ENCODE measurements around the gene NKRF.
A peak's percentile ranks its signal among the peaks of the same experiment; 100 is the strongest.

The NKRF gene

GRCh38 chrX:119607018-119607389, 780 bp upstream of the NKRF start:
- DNase-seq: no peak

GRCh38 chrX:119605464-119606279, 552 bp downstream of the NKRF start:
- DNase-seq: peak in 1 of 2 experiments; percentile 24

- no peak for DNase-seq
Observed at GRCh38 chrX:119604766-119605463, 1.3 kb downstream of the NKRF start.

GRCh38 chrX:119602701-119603255, 3.4 kb downstream of the NKRF start:
- no peak for DNase-seq

- DNase-seq: no peak
Observed at GRCh38 chrX:119589810-119590209, 16.4 kb downstream of the NKRF start.

GRCh38 chrX:119583431-119584059, 22.7 kb downstream of the NKRF start:
- DNase-seq: no peak

- no peak for DNase-seq
Observed at GRCh38 chrX:119579414-119579813, 26.8 kb downstream of the NKRF start.

GRCh38 chrX:119574394-119575266, 31.6 kb downstream of the NKRF start, which contains the start of gene UBE2A:
Gene UBE2A, plus strand, starts transcription at chrX:119574563. Its CDS starts 149 bp downstream, at chrX:119574712.
- DNase-seq: peak; percentile 73 to 83

GRCh38 chrX:119573840-119574393, 32.3 kb downstream of the NKRF start:
- DNase-seq: no peak

GRCh38 chrX:119573222-119573621, 33.0 kb downstream of the NKRF start:
- DNase-seq: no peak

- no peak for DNase-seq
Observed at GRCh38 chrX:119570351-119570835, 35.8 kb downstream of the NKRF start.

- peak; percentile 81 to 92 for DNase-seq
Observed at GRCh38 chrX:119565107-119565663, 41.0 kb downstream of the NKRF start, which contains the start of gene STEEP1. Gene STEEP1, minus strand, starts transcription at chrX:119565409. Its CDS starts 54 bp downstream, at chrX:119565355.

- no peak for DNase-seq
Observed at GRCh38 chrX:119552508-119552907, 53.7 kb downstream of the NKRF start.

- no peak for DNase-seq
Observed at GRCh38 chrX:119549327-119550016, 56.8 kb downstream of the NKRF start.

- DNase-seq: no peak
Observed at GRCh38 chrX:119541188-119541587, 65.0 kb downstream of the NKRF start.

GRCh38 chrX:119539872-119540271, 66.4 kb downstream of the NKRF start:
- DNase-seq: no peak
